HFF-Myc (cell line): ENCODE results near the gene NRCAM.

Experiments used
- DNase-seq: peaks from one replicate; pipeline ENCODE4 v3.0.0-alpha.2; 2011; ENCODE audit warnings: low read depth; ENCODE audit errors: extremely low read depth
- H3K4me3 ChIP-seq: replicated peaks from 2 replicates; pipeline ENCODE4 v1.5.1; 2011; ENCODE audit warnings: low read depth, mild to moderate bottlenecking, control low read depth, low read length
- TF ChIP-seq, protein P1 (sequence below): IDR thresholded peaks from 2 replicates; pipeline ENCODE4 v1.5.1; 2012; ENCODE audit warnings: mild to moderate bottlenecking, low read depth, low read length, control low read depth; ENCODE audit errors: missing control alignments

The NRCAM gene

GRCh38 chr7:108308903-108309302, 147.3 kb downstream of the NRCAM start:
- no peak for DNase-seq
- no peak overlapping the region for H3K4me3 ChIP-seq

DNA sequence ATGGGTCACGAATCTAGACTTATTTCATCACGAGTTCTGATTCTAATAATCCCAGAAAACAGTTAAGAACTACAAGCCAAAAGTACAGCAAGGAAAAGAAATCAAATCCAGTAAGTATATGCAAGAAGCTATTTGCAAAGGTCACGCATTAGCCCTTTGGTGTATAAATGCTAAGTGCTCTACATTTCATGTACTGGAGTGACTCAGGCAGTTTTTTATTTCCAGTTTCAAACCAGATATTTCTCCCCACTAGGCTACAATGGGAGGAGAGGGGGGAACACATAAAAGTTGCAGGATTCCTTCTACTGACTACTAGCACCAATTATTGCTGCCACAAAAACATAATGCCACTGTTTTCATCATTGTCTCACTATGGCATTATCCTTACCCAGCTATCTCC, 148.0 kb downstream of the NRCAM start:
- TF ChIP-seq, protein P1, sequence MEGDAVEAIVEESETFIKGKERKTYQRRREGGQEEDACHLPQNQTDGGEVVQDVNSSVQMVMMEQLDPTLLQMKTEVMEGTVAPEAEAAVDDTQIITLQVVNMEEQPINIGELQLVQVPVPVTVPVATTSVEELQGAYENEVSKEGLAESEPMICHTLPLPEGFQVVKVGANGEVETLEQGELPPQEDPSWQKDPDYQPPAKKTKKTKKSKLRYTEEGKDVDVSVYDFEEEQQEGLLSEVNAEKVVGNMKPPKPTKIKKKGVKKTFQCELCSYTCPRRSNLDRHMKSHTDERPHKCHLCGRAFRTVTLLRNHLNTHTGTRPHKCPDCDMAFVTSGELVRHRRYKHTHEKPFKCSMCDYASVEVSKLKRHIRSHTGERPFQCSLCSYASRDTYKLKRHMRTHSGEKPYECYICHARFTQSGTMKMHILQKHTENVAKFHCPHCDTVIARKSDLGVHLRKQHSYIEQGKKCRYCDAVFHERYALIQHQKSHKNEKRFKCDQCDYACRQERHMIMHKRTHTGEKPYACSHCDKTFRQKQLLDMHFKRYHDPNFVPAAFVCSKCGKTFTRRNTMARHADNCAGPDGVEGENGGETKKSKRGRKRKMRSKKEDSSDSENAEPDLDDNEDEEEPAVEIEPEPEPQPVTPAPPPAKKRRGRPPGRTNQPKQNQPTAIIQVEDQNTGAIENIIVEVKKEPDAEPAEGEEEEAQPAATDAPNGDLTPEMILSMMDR = no peak
- DNase-seq = no peak
- H3K4me3 ChIP-seq = no peak overlapping the region

More at GRCh38 chr7:108308903-108309302, 147.3 kb downstream of the NRCAM start:
- TF ChIP-seq, protein P1 = no peak

DNA sequence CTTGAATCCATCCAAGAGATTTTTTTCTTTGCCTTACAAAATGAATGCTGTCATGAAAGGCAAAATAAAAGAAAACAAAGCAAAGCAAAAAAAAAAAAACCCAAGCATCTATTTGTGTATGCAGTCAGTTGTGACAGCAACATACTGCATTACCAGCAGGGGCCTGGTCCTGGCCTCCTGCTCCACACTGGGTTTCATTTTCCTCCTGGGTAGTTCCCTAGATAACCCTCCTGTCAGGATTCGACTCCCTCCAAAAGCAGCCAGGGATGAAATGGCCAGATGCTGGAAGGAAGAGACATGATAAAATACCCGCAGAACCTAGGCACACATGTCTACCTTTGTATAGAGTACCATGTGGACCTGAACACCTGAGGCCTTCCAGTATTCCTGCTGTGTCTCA, 148.6 kb downstream of the NRCAM start:
- no peak overlapping the region for H3K4me3 ChIP-seq
- TF ChIP-seq, protein P1 = no peak
- DNase-seq = no peak

DNA sequence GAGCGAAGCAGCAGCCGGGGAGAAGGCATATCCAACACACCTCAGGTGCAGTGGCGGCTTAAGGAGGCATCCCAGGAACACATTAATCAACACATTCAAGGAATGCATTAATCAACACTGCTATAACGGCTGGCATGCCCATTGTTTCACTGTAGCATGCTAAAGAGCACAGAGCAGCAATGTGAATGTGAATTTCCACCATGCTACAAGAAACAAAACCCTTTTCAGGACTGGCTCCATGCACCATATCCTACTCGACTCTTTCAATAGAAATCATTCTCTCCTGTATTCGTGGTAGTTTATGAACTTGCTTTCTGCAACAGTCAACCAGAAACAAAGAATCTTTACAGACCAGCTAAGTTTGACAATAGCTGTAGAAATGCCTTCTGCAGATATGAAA, 149.0 kb downstream of the NRCAM start:
- DNase-seq = no peak
- no peak overlapping the region for H3K4me3 ChIP-seq
- TF ChIP-seq, protein P1 = no peak

DNA sequence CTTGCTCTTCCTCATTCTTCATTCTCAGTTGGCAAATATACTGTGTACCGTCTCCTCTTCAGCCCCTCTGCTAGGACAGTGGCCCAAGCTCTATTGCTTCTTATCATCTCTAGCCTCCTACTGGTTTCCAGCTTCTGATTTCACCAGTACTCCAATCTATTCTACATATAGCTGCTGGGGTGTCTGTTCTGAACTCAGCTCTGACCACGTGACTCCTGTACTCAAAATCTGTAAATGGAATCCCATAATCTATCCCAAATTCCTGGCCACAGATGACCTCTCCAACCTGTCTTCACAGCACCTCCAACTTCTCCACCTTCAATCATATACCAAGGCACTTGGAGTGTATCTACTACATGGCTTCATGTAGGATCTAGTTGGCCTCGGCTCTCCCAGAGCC, 152.9 kb downstream of the NRCAM start:
- TF ChIP-seq, protein P1 = no peak
- H3K4me3 ChIP-seq = no peak overlapping the region
- no peak for DNase-seq

DNA sequence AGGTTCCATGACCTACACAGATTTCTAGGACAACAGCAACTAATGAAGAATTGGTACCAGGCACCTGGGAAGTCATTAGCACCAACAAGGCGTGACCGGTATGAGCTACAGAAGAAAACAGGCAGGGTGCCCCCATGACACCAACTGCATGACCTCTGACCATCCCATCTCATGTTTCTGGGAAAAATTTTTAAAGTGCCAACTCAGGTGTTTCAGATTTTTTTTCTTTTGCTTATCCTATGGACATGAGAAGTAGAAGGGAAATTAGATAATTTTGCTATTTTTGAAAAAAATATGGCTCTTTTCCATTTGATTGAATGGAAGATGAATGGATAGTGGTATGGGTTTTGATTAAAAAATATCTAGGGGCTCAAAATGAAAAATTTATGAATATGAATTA, 154.8 kb downstream of the NRCAM start:
- TF ChIP-seq, protein P1 = no peak
- DNase-seq = no peak
- no peak overlapping the region for H3K4me3 ChIP-seq

DNA sequence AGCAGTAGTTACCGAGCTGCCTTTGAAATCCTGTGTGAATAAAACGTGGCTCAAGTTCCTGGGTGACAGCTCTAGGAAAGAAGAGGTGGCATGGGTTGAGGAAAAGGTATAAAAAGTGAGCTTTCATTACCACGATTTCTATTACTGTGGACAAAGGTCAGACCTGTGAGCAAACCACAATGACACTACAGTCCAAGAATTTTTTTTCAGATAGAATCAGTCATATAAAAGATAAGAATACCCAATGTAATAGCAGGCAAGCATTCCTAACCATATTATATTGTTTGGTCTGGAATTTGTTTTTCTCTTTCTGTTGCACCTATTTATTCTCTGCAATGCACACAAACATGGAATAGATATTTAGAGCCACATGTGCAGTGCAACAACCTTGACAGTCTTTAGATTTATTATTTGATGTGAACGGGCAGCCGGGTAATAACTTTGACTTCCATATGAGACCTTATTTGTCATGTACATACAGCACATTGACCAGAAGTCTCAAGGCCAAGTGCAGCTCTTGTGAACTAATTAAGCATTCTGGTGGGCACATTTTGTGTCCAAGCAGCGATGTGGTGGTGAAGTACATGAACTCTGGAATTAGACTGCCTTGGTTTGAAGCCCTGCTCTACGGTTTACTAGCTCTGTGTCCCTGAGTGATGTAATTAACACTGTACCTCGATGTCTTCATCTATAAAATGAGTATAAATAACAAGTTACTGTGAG, 156.8 kb downstream of the NRCAM start:
- TF ChIP-seq, protein P1 = no peak
- no peak for DNase-seq
- no peak overlapping the region for H3K4me3 ChIP-seq
